GM12878 (cell line): ENCODE measurements around the gene PCSK6.

Experiments
- CBX3 ChIP-seq: fragments of 200-600 bp; sonication (generic); IDR thresholded peaks from 2 replicates; pipeline ENCODE4 v1.6.1; 2016; ENCODE audit warnings: low read depth, borderline replicate concordance
- CTCF ChIP-seq, 3 experiments: IDR thresholded peaks in 2 of 3; conservative IDR thresholded peaks in 1 of 3; 2 replicates each; pipeline ENCODE4 v1.5.1; 2011; ENCODE audit warnings: low read depth in 3 of 3, low read length in 3 of 3, mild to moderate bottlenecking in 3 of 3, control low read depth in 2 of 3, moderate library complexity in 2 of 3, inconsistent platforms in 1 of 3, mixed read lengths in 1 of 3; ENCODE audit not compliant: control insufficient read depth in 2 of 3, insufficient read depth in 1 of 3; ENCODE audit errors: extremely low read depth in 1 of 3
- POLR2AphosphoS5 ChIP-seq: IDR thresholded peaks from 2 replicates; pipeline ENCODE4 v1.6.1; 2011; ENCODE audit warnings: mild to moderate bottlenecking, low read length, inconsistent platforms
- RUNX3 ChIP-seq: IDR thresholded peaks from 2 replicates; pipeline ENCODE4 v1.6.1; 2012; ENCODE audit warnings: low read length, inconsistent platforms
- TCF12 ChIP-seq: IDR thresholded peaks from 2 replicates; pipeline ENCODE4 v1.6.1; 2011; ENCODE audit warnings: low read depth, mild to moderate bottlenecking, low read length
- TCF7 ChIP-seq: IDR thresholded peaks from 2 replicates; pipeline ENCODE4 v1.6.1; 2014; ENCODE audit warnings: antibody characterized with exemption, borderline replicate concordance

GRCh38 chr15:101401286-101401685 is 88.2 kb downstream of the PCSK6 start:
- TF ChIP-seq POLR2AphosphoS5 (no peak), RUNX3 (no peak), CTCF (IDR thresholded peaks at IDR 0.05 in 2 of 3, conservative IDR thresholded peaks at IDR 0.05 in 1 of 3; ENCODE audit: control insufficient read depth in 2 of 3, extremely low read depth in 1 of 3, insufficient read depth in 1 of 3, low read depth in 3 of 3, low read length in 3 of 3) (no peak), CBX3 (no peak), TCF7 (no peak), TCF12 (no peak)
